NCI-H2227 (cell line): ENCODE results near the gene RHOA.

ENCODE experiments used
- DNase-seq: peaks from one replicate; lab custom pipeline; 2025; ENCODE audit not compliant: unreplicated experiment; lab: John Stamatoyannopoulos, UW

Gene RHOA

GRCh38 chr3:49411968-49412631 lies at the start of gene RHOA, which contains the start of gene TCTA:
Gene RHOA (minus strand): TSS chr3:49411976. CDS start chr3:49375589, 36,387 bp downstream.
Gene TCTA (plus strand): TSS chr3:49412423. CDS start chr3:49412427, 4 bp downstream.
- DNase-seq = peak; percentile 98

DNA sequence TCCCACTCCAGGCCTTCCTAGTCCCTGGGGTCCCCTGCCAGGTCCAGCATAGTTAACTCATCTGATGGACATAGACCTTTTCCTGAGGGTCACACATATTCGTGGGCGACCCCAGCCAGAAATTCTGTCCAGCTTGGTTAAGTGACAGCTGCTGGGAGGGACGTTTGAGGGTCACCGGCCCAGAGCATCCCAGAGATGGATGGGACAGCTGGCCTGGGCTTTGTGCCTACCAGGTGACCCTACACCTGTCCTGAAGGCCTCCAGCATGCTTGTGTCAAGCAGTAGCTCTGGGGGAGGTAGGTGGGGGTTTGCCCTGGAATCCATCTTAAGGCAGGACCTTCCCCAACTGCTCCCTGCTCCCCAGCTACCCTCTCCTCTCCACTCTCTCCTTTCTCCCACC lies 49.2 kb upstream of the RHOA start:
- DNase-seq = no peak

- no peak for DNase-seq
Observed at GRCh38 chr3:49460188-49460890, 48.6 kb upstream of the RHOA start.

DNA sequence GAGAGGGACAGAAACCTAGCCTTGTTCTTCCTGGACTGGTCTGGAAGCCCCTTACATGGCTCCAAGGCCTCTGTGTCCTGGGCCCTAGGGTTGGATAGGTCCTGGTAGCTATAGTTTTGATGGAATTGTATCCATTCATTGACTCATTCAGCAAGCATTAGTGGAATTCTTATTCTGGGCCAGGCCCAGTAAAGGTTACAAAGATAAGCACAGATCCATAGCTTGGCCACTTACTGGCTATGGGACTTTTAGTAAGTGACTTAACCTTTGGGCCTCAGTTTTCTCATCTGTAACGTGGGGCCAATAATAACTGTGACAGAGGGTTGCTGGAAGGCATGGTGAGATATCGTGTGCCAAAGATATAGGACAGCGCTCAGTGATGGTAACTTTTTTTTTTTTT lies 44.7 kb upstream of the RHOA start:
- no peak for DNase-seq

- no peak for DNase-seq
Observed at GRCh38 chr3:49454898-49455681, 43.3 kb upstream of the RHOA start.

DNA sequence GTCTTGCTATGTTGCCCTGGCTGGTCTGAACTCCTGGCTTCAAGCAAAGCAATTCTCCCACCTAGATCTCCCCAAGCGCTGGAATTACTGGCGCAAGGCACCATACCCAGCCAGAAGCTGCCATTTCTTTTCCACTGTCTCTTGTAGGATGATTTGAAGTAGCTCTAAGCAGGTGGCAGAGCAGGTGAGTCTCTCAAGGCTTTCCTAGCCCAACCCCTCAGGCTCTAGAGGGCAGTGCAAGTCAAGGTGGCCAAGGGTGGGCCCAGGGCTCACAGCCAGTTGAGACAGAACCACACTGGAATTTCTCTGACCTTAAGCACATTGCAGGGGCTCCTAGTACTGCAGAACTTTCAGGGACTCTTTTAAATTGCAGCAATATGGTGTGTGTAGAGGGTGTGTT lies 42.7 kb upstream of the RHOA start:
- no peak for DNase-seq

DNA sequence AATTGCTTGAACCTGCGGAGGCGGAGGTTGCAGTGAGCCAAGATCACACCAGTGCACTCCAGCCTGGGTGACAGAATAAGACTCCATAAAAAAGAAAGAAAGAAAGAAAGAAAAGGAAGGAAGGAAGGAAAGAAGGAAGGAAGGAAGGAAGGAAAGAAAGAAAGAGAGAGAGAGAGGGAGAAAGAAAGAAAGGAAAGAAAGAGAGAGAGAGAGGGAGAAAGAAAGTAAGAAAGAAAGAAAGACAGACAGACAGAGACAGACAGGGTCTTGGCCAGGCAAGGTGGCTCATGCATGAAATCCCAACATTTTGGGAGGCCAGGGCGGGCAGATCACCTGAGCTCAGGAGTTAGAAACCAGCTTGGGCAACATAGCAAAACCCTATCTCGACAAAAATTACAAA lies 41.8 kb upstream of the RHOA start:
- DNase-seq = no peak

DNA sequence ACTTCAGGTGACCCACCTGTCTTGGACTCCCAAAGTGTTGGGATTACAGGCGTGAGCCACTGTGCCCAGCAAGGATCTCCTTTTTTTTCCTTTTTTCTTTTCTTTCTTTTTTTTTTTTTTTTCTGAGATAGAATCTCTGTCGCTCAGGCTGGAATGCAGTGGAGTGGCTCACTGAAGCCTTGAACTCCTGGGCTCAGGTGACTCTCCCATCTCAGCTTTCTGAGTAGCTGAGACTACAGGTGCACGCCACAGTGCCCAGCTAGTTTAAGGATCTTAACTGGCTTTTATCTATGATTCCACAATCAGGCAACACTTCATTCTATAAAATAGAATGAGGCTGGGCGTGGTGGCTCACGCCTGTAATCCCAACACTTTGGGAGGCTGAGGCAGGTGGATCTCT lies 33.6 kb upstream of the RHOA start:
- DNase-seq = no peak

DNA sequence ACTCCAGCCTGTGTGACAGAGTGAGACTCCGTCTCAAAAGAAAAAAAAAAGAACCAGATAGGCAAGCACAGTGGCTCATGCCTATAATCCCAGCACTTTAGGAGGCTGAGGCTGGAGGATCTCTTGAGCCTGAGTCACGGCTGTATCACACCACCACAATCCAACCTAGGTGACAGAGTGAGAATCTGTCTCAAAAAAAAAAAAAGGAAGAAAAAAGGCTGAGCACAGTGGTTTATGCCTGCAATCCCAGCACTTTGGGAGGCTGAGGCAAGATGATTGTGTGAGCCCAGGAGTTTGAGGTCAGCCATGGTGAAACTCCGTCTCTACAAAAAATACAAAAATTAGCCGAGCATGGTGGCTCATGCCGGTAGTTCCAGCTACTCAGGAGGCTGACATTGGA lies 23.0 kb upstream of the RHOA start:
- no peak for DNase-seq

DNA sequence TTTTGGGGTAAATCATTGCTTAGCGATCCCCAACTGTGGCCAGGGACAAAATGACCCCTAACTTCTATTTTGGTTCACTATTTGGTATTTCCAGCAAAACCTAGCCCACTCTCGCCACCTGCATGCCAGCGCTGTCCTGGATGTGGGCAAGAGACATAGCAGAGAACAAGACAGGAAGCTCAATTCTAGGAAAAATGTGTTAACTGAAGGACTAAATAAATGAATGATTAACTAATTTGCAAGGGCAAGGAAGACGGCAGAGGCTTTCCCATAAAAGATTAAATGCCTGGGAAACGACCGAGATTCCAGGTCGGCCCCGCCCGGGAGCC lies 16.9 kb upstream of the RHOA start:
- no peak for DNase-seq

DNA sequence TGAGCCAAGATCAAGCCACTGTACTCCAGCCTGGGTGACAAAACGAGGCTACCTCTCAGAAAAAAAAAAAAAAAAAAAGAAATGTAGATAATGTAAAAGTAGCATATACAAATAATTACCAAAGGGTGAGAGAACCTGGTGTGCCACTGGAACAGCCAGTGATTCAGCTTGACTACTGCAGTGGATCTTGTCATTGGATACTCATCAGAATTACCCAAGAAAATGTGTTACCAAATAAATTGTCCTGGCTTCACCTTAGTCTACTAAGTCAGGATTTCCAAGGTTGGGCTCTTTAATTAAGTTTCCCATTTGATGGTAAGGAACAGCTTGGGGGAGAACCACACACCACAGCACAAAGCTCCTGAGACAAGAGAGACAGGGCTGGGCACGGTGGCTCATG lies 15.8 kb upstream of the RHOA start:
- no peak for DNase-seq

DNA sequence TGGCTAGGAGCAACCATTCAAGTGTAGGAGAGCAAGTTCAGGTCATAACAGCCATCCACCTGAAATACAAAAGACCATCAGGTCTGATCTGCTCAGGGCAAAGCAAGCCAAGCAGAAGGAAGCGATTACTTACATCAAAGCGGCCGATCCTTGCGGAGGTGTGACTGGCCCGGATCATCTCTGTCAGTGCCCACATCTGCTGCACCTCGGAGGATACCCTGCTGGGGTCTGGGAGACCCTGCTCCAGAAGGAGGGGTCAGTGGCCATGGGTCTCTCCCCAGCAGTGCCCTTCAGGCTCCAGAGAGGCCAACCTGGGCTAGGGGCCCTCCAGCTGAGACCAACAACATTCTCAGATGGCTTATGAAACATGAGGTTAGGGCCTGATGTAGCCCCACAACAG lies 13.0 kb upstream of the RHOA start:
- no peak for DNase-seq

DNA sequence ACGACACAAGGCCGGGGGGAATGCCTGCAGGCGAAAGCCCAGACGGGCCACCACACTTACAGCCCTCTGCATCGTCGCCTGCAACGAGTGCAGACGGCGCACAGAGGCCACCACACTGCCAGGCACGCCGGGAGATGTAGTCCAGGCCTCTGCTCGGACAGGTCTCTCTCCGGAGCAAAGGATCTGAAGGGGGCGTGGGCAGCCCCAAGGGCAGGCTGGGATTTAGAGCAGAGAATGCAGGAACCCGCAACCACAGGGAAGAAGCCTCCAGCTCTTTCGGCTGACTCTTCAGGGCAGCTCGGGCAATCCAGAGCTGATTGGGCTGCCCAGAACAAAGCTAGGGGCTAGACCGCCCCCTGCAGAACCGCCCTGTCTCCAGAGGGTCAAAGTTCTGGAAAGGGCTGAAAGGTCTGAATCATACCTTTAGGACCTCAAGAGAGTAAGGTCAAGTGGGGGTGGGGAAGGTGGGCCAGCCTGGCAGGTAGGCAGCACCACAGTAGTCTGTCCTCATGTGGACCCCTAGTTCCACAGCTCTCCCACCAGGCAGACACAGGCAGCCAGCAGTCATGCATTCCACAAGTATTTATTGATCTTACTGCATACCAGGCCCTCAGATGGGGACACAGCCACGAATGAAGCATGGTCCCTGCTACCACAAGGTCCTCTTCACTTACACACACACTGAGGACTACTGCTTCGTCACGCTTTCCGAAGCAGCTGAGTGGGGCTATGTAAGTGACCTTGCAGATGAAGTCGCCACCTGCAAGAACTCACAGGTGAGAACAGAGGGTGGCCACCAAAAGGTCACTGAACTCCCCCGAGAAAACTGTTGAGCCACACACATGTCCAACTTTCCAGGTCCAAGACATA lies 10.8 kb upstream of the RHOA start, which contains the start of gene AMT:
TSS of gene AMT (minus strand) at position 95 of the 870 bp plus-strand sequence. CDS start at position 72, 23 bp downstream.
- DNase-seq = peak; percentile 37

DNA sequence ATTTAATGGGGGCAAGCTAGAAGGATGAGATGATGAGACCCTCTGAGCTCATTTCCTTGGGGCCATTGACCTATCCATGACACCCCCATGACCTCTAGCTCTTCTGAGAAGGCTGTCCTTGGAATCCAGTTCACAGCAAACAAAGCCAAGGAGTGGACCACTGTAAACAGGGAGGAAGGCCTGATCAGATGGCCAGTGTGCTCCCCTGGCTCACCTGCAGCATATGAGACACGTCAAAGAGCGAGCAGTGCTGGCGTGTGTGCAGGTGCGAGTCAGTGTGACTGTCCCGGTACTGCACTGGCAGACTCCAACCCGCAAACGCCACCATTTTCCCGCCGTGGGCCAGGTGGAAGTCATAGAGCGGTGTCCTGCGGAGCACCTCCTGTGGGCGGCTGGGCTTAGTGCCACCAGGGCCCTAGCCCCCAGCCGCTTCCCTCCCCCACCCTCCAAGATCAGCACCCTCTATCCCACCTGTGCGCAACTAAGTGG lies 10.2 kb upstream of the RHOA start:
- DNase-seq = no peak

DNA sequence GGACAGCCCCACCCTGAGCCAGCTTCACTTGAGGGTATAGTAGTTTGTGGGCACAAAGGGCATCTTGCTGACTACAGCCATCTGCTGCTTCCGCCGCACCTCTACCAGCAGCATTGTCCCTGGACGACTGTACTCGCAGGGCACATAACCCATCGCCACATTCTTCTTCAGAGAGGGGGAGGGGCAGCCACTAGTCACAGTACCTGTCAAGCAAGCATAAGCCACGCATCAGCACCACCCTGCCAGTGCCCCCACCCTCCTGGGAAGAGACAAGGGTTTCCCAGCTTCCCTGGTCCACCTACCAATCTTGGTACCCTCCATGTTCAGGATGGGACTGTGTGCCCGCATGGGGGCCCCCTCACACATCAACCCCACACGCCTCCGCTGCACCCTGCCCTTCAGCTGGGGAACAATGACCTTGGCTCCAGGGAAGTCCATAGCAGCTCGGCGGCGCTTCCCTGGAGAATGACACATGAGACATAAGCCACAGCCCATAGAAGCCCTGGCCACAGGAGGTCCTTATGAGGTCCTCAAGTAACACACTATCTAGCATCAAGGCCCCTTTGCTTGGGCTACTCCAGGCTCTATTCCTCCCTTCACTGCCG lies 5.8 kb upstream of the RHOA start:
- no peak for DNase-seq

DNA sequence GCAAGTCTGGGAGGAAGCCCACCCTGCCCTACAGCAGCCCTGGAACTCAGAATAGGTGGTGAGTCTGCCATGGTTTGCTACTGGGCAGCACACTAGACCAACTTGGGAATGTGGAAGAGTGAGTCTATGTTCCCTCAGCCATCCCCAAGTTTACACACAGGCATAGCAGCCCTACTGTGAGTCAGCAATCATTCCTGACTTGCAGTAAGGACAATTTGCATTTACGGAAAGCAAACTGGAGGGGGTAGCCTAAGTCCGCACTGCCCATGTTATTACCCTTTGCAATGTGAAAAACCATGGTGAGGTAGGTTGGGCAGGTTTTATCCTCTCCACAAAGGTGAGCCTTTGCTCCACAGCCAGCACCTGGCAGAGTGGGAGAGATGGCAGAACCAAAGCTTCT lies 5.1 kb upstream of the RHOA start:
- no peak for DNase-seq

DNA sequence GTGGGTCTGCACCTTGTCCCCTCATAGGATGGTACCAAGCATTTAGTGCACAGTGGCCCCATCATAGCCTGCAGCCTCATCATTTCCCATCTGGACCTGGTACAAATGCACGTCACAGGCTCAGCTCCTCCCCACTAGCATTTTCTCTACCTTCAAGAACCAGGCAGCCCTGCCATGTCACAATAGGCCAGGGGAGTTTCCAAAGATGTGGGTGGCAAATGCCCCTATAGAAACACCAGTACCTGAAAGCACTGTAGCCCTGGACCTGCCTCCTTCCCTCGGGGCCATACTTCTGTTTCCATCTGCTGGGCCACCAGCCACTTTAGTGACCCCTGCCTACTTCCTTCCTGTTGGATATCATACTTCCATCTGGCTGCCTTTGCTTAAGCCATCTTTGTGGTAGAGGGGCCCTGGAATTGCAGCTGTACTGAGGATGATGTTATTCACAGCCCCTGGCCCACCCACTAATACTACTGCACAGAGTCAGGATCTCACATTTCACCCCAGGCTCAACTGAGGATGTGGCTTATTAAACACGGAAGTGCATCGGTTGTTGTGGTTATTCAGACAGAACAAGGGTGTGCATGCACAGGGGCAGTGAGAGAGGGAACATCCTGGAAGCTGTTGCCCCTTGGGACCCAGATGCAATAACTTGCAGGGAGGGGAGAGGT lies 4.3 kb upstream of the RHOA start:
- DNase-seq = no peak

DNA sequence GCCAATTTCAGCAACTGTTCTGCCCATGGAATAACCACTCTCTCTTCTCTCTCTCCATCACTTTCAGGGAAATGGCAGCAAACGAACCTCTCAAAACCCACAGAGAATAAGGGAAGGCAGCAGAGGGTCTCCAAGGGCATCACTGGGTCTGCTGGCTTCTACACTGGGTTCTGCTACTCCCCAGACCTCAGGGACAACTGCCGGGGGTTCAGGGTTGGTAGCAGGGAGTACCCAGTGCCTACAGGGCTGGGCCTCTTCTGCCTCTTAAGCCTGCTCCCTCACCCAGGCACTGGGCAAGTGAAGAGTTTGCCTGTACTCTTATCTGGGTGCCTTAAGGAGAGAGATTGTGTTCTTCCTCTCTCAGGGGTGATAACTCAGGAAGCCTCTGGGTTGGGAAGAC lies 3.0 kb upstream of the RHOA start:
- DNase-seq = no peak

DNA sequence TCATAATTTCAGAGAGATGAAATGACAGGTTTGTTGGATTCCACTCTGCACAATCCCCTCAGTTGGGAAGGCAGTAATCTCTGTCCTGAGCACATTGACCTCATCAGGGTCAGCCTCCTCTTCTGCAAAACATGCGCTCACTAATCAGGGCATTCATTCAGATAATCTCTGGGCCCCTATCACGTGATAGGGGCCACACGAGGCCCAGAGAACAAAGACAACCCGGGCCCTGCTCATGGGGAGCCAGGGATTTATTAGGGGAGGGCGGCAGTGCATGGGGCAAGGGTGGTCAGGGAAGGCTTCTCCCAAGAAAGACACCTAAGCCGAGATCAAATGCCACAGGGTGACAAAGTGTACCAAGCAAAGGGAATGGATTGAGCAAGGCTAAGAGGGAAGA lies 1.6 kb upstream of the RHOA start:
- no peak for DNase-seq
